Erythroblast (primary cell): ENCODE results near the gene CYP4F22.

Experiments
- GATA1 ChIP-seq: IDR thresholded peaks from 2 replicates; pipeline ENCODE4 v1.6.1; 2011; ENCODE audit warnings: low read depth, mild to moderate bottlenecking, control low read depth, low read length, moderate library complexity
- POLR2A ChIP-seq: IDR thresholded peaks from 2 replicates; pipeline ENCODE4 v1.6.1; 2011; ENCODE audit warnings: mild to moderate bottlenecking, low read length

- TF ChIP-seq POLR2A = no peak
- no peak for TF ChIP-seq GATA1
Measured at GRCh38 chr19:15564534-15565168, 56.3 kb downstream of the CYP4F22 start.
